Breast epithelium (tissue), 4 donors: Measurements from ENCODE around the gene PCDH9. TPM values are rescaled to one million over a fixed set of nuclear protein-coding genes. Genes with fewer than 3 reads are reported as not detected.

ENCODE experiments used
- DNase-seq, 2 donors: peaks; one replicate each; pipeline ENCODE4 v3.0.0-alpha.2; 2019; ENCODE audit warnings: low spot score in 2 of 2
- H3K27ac ChIP-seq, 2 donors: fragments of 200-600 bp; sonication (generic) in 1 of 2; one replicate each; pipeline ENCODE4 v1.5.1; 2016 to 2019; ENCODE audit warnings: mild to moderate bottlenecking in 1 of 2
- H3K27me3 ChIP-seq, 2 donors: fragments of 200-600 bp; sonication (generic) in 1 of 2; one replicate each; pipeline versions ENCODE4 v1.5.1 to v1.6.0; 2017 to 2019; ENCODE audit warnings: control low read depth in 1 of 2, mild to moderate bottlenecking in 1 of 2
- H3K36me3 ChIP-seq: fragments of 200-600 bp; one replicate; pipeline ENCODE4 v1.5.1; 2019
- H3K4me1 ChIP-seq, 2 donors: fragments of 200-600 bp; sonication (generic); one replicate each; pipeline ENCODE4 v1.5.1; 2016 to 2019; ENCODE audit warnings: control low read depth in 1 of 2
- H3K4me3 ChIP-seq, 3 donors: fragments of 200-600 bp; sonication (generic); 1 replicate in 2 of 3; 2 replicates in 1 of 3; pipeline ENCODE4 v1.5.1; 2016 to 2019; ENCODE audit warnings: mild to moderate bottlenecking in 3 of 3, moderate library complexity in 2 of 3
- H3K9me3 ChIP-seq, 2 donors: fragments of 200-600 bp; sonication (generic) in 1 of 2; one replicate each; pipeline ENCODE4 v1.5.1; 2016 to 2019; ENCODE audit warnings: control low read depth in 1 of 2
- POLR2A ChIP-seq: fragments of 450-650 bp; IDR thresholded peaks from one replicate; pipeline ENCODE4 v1.6.1; 2016; ENCODE audit warnings: antibody characterized with exemption, mild to moderate bottlenecking, moderate library complexity
- POLR2AphosphoS5 ChIP-seq, 3 donors: sonication (generic); formaldehyde crosslinking; IDR thresholded peaks; one replicate each; pipeline ENCODE4 v1.6.1; 2017; ENCODE audit warnings: antibody characterized with exemption in 3 of 3
- intact Hi-C: fragments of 100-400 bp; cut with DNase I; formaldehyde crosslinking; loops from one replicate; pipeline ENCODE4 v1.15.1; 2023; ENCODE audit warnings: low total_unique reads
- total RNA-seq, 3 donors: library from RNA; depleted of rRNA; stranded (reverse); fragments of >200 nt; gene quantifications; one replicate each; pipeline ENCODE4 v1.1.0, GENCODE V29; 2016
- TF ChIP-seq, protein P1 (sequence below), 3 donors: fragments of 450-650 bp; IDR thresholded peaks; one replicate each; pipeline ENCODE4 v1.5.1; 2016 to 2017; ENCODE audit warnings: antibody characterized with exemption in 3 of 3, mild to moderate bottlenecking in 3 of 3, moderate library complexity in 3 of 3

The PCDH9 gene
- total RNA-seq, 3 donors from 2014 or later = 0.98 to 26.7 (median 3.7) TPM

DNA sequence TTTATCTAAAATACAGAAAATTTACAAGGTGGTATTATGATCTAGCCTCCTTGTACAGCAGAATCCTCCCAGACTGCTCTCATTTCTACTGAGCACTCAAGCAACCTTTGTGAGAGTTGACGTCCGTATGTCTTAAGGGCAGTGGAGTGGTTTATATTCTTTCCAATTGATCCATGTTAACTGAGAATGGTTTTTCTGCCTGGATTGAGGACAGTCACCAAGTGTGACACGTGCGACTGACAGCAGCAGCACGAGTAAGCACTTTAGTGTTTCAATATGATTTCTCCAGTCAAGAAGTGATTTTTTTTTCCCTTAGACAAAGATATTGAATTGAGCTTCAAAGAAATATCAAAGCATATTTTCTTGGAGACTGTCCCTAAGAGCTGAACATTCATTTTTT, 901.7 kb downstream of the PCDH9 start:
- Histone ChIP-seq H3K9me3 (no peaks in the 10 kb centered on the region), H3K4me3 (no peak overlapping the region), H3K36me3 (no peaks in the 10 kb centered on the region), H3K27me3 (no peaks in the 10 kb centered on the region), H3K27ac (no peak overlapping the region), H3K4me1 (no peaks in the 10 kb centered on the region)
- no peak for DNase-seq
- TF ChIP-seq POLR2A (no peak), POLR2AphosphoS5 (IDR thresholded peaks at IDR 0.05) (no peak)
- TF ChIP-seq, protein P1, sequence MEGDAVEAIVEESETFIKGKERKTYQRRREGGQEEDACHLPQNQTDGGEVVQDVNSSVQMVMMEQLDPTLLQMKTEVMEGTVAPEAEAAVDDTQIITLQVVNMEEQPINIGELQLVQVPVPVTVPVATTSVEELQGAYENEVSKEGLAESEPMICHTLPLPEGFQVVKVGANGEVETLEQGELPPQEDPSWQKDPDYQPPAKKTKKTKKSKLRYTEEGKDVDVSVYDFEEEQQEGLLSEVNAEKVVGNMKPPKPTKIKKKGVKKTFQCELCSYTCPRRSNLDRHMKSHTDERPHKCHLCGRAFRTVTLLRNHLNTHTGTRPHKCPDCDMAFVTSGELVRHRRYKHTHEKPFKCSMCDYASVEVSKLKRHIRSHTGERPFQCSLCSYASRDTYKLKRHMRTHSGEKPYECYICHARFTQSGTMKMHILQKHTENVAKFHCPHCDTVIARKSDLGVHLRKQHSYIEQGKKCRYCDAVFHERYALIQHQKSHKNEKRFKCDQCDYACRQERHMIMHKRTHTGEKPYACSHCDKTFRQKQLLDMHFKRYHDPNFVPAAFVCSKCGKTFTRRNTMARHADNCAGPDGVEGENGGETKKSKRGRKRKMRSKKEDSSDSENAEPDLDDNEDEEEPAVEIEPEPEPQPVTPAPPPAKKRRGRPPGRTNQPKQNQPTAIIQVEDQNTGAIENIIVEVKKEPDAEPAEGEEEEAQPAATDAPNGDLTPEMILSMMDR (IDR thresholded peaks at IDR 0.05) = no peak
- intact Hi-C loops = no loop called here

DNA sequence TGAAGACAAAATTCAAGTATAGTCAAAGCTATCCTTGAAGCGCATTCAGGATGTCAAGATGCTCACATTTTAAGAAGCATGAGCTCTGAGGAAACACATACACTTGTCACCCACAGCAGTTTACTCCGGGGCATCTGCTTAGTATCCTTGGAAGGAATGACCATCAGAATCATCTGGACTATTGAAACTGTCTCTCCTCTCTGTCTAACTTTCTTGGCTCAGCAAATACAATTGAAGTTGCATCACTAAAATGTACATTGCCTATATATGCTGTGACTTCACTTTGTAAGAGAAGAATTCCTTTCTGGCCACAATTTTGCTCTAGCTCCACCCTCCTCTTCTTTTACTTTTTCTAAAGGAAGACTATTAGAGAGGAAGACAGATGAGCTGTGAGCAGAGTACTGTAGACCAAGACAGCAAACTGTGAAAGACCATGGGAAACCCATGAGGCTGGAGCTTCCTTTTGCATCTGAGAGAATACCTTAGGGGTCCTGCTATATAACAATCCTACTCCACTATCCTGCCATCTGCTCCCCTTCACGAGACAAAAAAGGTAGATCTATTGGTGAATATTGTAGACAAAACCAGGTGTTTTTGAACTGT, 906.3 kb downstream of the PCDH9 start:
- intact Hi-C loops = no loop called here
- no peak for DNase-seq
- Histone ChIP-seq H3K36me3 (no peaks in the 10 kb centered on the region), H3K4me3 (no peak overlapping the region), H3K27ac (no peak overlapping the region), H3K27me3 (no peaks in the 10 kb centered on the region), H3K9me3 (no peaks in the 10 kb centered on the region), H3K4me1 (no peaks in the 10 kb centered on the region)
- TF ChIP-seq POLR2AphosphoS5 (IDR thresholded peaks at IDR 0.05) (no peak), POLR2A (no peak)
- TF ChIP-seq, protein P1 (IDR thresholded peaks at IDR 0.05) = no peak

DNA sequence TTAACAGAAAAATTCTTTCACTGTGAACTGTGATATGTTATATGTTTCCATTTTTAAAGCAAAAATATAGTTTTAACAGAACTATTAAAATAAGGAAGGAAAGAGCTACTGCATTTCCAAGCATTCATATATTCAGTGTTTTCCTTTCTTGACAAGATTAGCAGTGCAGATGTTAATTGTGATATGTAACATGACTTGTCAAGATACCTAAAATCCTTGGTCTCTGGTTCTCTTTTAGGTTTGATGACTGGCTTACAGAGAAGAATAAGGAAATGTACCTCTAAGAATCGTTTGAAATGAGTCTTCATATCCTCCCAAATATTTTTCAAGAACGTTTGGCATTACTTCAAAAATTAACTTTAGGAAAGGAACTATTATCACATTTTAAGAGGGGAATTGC, 907.2 kb downstream of the PCDH9 start:
- Histone ChIP-seq H3K36me3 (no peaks in the 10 kb centered on the region), H3K4me1 (no peaks in the 10 kb centered on the region), H3K27me3 (no peaks in the 10 kb centered on the region), H3K4me3 (no peak overlapping the region), H3K27ac (no peak overlapping the region), H3K9me3 (no peaks in the 10 kb centered on the region)
- no peak for DNase-seq
- intact Hi-C loops = no loop called here
- TF ChIP-seq, protein P1 (IDR thresholded peaks at IDR 0.05) = no peak
- TF ChIP-seq POLR2A (no peak), POLR2AphosphoS5 (IDR thresholded peaks at IDR 0.05) (no peak)

DNA sequence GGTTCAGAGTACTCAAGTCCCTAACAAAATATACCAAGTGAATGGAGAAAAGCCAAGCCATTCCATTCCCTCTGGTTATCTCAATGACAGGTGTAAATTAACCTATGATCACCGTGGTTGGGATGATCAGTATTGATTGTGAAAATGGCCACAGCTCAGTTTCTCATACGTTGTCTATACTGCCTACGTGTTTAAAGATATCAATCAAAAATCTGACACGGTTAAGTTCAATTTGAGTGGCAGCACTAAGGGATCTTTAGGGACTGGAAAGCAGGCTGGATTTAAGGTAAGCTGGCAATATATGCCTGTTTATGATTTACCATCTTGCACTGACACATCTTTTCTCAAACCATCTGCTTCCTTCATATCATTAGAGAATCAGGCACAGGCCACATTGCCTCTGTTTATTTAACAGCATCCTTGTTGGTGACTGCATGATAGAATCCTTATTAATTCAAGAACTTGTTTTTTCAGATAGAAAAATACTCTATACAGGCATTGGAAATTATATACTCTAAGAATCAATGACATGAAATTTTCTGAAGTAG, 907.9 kb downstream of the PCDH9 start:
- no peak overlapping the region for H3K4me3 ChIP-seq
- TF ChIP-seq, protein P1 (IDR thresholded peaks at IDR 0.05) = no peak
- TF ChIP-seq POLR2A (no peak), POLR2AphosphoS5 (IDR thresholded peaks at IDR 0.05) (no peak)
- intact Hi-C loops = no loop called here
- H3K27me3 ChIP-seq = no peaks in the 10 kb centered on the region
- DNase-seq = no peak
- H3K9me3 ChIP-seq = no peaks in the 10 kb centered on the region
- no peaks in the 10 kb centered on the region for H3K36me3 ChIP-seq
- H3K27ac ChIP-seq = no peak overlapping the region
- no peaks in the 10 kb centered on the region for H3K4me1 ChIP-seq

DNA sequence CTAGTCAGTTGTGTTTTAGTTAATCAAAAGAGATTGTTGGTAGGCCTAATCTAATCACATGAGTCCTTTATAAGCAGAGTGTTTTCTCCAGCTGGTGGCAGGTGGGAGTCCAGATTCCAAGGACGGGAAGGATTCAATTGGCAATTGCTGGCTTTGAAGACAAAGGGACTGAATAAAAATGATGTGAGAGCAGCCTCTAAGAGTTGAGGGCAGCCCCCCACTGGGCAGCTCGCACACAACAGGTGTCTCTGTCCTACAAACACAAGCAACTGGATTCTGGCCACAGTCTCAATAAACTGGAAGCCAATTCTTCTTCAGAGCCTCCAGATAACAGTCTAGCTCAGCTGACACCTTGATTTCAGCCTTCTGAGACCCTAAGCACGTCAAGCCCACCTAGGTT, 915.2 kb downstream of the PCDH9 start:
- no peaks in the 10 kb centered on the region for H3K27me3 ChIP-seq

More for the DNA sequence above, 915.2 kb downstream of the PCDH9 start:
- no peak for TF ChIP-seq POLR2AphosphoS5 (IDR thresholded peaks at IDR 0.05)
- TF ChIP-seq, protein P1 (IDR thresholded peaks at IDR 0.05) = no peak
- TF ChIP-seq POLR2A = no peak
- no peaks in the 10 kb centered on the region for H3K36me3 ChIP-seq
- H3K9me3 ChIP-seq = no peaks in the 10 kb centered on the region
- intact Hi-C loops = no loop called here
- H3K27ac ChIP-seq = no peak overlapping the region
- H3K4me1 ChIP-seq = no peaks in the 10 kb centered on the region
- no peak overlapping the region for H3K4me3 ChIP-seq
- DNase-seq = no peak
